ENCODE measurements around the gene FBLN2.

Gene FBLN2

DNA sequence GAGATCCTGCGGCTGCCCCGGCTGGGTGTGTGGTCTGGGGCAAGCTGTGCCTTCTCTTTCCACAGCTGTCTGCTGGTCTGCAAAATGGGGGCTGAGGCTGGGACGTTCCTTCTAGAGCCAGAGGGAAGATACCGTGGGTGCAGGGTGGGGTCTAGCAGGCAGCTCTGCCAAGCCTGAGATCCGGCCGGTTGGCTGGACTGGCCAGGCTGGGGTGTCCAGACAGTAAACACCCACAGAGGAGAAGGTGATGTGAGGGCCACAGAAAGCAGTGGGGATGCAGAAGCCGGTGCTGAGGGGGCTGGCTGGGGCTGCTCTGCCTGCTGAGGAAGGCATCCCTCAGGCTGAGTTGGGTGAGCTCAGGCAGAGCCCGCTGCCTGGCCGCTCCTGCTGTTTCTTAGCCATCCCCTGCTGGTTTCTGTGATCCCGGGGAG, 46.1 kb downstream of the FBLN2 start:
- Mint-ChIP-seq H3K4me1 (no peaks in the 10 kb centered on the region), H3K36me3 (ENCODE audit: low read depth) (no peaks in the 10 kb centered on the region), H3K27ac (no peak overlapping the region), H3K27me3 (peaks cover 2% of the 10 kb centered on the region), H3K4me3 (no peak overlapping the region), H3K9me3 (no peaks in the 10 kb centered on the region)
- ATAC-seq (no peak), DNase-seq (no peak)

DNA sequence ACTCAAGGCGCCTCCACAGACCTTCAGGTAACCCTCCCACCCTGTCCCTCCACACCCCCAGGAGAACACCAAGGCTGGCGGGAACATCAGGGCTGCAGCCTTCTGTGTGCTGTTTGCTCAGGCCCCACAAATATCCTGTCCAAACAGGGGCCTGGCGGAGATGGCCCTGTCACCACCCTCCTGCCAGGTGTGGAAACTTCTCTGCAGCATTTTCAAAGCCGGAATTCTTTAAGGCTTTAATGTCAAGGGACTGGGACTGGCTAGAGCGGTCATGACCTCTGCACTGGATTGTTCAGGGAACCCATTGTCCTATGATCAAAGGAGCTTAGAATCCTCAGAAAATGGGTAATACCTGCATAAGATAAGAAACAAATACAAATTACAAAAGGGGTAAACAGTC, 46.6 kb downstream of the FBLN2 start:
- ATAC-seq (no peak), DNase-seq (no peak)
- no peaks in the 10 kb centered on the region for H3K4me1 Mint-ChIP-seq
- H3K27ac Mint-ChIP-seq = no peak overlapping the region
- no peaks in the 10 kb centered on the region for H3K9me3 Mint-ChIP-seq
- no peaks in the 10 kb centered on the region for H3K36me3 Mint-ChIP-seq (ENCODE audit: low read depth)
- H3K4me3 Mint-ChIP-seq = no peak overlapping the region
- peaks cover 2% of the 10 kb centered on the region for H3K27me3 Mint-ChIP-seq

DNA sequence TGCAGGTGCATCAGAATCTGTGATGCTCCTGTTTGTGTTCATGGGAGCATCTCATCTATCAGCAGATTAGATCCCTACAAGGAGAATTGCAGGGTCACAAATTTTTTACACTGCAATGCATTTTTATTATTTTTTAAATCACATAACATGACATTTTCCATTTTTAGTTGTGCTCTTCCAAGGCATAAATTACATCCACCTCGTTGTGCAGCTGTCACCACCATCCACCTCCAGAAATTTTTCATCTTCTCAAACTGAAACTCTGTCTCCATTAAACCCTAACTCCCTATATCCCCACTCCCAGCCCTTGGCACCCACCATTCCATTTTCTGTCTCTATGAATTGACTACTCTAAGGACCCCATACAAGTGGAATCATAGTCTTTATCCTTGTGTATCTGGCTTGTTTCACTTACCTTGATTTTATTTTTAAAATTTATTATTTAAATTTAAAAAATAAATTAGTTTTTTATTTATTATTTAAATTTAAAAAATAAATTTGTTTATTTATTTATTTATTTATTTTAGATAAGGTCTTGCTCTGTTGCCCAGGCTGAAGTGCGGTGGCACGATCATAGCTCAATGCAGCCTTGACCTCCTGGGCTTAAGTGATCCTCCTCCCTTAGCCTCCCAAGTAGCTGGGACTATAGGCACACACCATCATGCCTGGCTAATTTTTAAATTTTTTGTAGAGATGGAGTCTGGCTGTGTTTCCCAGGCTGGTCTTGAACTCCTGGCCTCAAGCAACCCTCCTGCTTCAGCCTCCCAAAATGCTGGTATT, 47.7 kb downstream of the FBLN2 start:
- ATAC-seq (no peak), DNase-seq (no peak)
- no peak overlapping the region for H3K27ac Mint-ChIP-seq
- H3K36me3 Mint-ChIP-seq (ENCODE audit: low read depth) = no peaks in the 10 kb centered on the region
- H3K27me3 Mint-ChIP-seq = peaks cover 2% of the 10 kb centered on the region
- no peaks in the 10 kb centered on the region for H3K4me1 Mint-ChIP-seq
- no peak overlapping the region for H3K4me3 Mint-ChIP-seq
- no peaks in the 10 kb centered on the region for H3K9me3 Mint-ChIP-seq

DNA sequence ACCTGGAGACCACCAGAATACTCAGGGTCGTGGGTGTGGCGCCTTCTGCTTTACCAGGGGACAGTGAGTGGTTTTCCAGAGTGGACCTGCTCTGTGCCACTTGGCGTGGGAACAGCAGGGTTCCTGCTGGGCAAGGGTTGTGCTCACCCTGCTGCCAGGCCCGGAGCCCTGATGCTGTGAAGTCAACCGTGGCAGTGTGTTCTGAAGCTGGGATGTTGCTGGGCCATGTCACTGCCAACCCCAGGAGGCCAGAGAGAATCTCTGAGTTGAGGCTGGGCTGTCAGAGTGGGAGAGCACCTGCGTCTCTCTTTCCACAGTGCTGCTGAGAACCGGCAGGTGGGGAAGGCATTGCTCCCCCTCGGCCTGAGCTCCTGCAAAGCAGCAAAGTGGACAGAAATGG, 48.7 kb downstream of the FBLN2 start:
- DNase-seq = no peak
- peaks cover 2% of the 10 kb centered on the region for H3K27me3 Mint-ChIP-seq
- no peak overlapping the region for H3K27ac Mint-ChIP-seq

DNA sequence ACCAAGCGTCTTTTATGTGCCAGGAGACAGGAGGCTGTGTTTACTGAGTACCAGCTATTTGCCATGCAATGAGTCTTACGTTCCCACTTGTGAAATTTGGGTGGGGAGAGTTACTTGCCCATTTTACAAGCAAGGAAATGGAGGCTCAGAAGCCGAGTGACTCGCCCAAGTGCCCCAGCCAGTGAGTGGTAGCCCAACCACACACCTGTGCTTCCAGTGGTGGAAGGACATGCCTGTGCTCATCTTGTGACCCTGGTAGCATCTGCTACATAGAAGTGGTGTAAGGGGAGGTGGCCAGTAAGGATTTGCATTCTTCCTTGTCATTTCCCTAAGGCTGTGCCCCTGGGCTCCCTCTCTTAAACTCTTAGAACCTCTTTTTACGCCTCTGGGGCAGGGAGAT, 49.3 kb downstream of the FBLN2 start:
- peaks cover 2% of the 10 kb centered on the region for H3K27me3 Mint-ChIP-seq
- no peak overlapping the region for H3K27ac Mint-ChIP-seq
- no peaks in the 10 kb centered on the region for H3K9me3 Mint-ChIP-seq
- no peaks in the 10 kb centered on the region for H3K4me1 Mint-ChIP-seq
- ATAC-seq = no peak
- H3K4me3 Mint-ChIP-seq = no peak overlapping the region
- DNase-seq = no peak
- no peaks in the 10 kb centered on the region for H3K36me3 Mint-ChIP-seq (ENCODE audit: low read depth)

More for the DNA sequence above, 48.7 kb downstream of the FBLN2 start:
- no peak for ATAC-seq
- Mint-ChIP-seq H3K4me1 (no peaks in the 10 kb centered on the region), H3K9me3 (no peaks in the 10 kb centered on the region), H3K4me3 (no peak overlapping the region), H3K36me3 (ENCODE audit: low read depth) (no peaks in the 10 kb centered on the region)

DNA sequence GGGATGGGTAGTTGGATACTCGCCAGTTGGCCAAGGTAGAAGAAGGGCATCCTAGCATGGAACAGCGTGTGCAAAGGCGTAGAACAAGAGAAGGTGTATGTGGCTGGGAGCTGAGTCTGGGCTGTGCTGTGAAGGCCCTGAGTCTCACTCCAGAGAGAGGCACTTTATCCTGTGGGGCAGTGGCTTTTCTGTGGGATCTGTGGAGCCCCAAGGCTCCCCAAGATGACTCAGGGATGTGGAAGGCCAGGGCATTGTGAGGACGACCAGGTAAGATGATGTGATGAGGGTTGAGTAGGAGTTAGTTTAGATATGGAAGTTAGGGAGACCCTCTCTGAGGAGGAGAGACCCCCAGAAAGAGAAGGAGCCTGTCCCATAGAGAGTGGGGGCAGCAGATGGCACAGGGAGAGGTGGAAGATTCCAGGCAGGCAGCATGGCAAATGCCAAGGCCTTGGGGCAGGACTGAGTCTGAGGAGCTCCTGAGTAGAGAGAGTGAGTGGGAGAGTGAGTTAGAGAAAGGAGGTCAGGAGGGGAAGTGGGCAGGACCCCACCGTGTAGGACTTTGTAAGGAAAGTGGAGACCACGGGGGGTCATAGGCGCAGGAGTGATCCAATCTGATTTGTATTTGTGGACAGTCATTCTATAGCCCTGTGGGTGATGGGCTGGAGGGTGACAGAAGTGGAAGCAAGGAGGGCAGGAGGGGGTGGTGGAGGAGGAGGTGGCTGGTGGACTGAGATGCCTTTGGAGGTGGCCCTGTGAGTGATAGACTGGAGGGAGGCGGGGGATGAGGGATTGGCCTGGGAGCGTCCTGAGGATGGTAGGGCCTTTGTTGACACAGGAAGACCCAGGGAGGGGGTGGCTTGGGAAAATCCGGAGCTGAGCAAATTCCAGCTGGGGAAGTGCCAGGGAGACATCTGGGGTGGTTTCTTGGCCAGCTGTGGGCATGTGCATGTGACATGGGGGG, 50.3 kb downstream of the FBLN2 start:
- H3K27ac Mint-ChIP-seq = no peak overlapping the region
- peaks cover 2% of the 10 kb centered on the region for H3K27me3 Mint-ChIP-seq
- ATAC-seq = no peak

DNA sequence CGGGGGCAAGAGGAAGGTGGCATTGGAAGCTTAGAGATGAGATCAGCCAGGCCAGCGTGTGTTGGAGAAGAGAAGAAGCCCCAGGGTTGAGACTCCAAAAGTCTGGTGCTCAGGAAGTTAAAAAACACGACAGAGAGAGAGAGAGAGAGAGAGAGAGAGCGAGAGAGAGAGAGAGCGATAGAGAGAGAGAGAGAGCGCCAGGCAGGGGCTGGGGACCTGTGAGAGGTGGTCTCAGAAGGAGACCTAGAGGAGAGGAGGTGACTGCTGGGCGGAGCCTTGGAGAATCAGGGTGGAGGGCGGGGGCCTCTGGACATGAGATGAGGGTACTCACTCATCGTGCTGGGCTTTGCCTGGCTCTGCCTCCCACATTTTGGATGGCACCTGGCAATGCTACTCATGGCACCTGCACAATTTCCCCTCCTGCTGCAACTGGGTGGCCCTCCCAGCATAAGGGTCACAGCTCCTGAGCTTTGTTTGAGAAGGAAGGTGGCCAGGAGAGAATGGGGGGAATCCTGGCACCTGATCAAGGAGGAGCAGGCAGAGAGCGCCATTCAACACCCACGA, 51.0 kb downstream of the FBLN2 start:
- ATAC-seq = no peak
- no peaks in the 10 kb centered on the region for H3K9me3 Mint-ChIP-seq
- no peak for DNase-seq
- no peaks in the 10 kb centered on the region for H3K4me1 Mint-ChIP-seq
- no peaks in the 10 kb centered on the region for H3K36me3 Mint-ChIP-seq (ENCODE audit: low read depth)
- H3K27ac Mint-ChIP-seq = no peak overlapping the region
- H3K4me3 Mint-ChIP-seq = no peak overlapping the region
- H3K27me3 Mint-ChIP-seq = peaks cover 2% of the 10 kb centered on the region

More for the DNA sequence above, 50.3 kb downstream of the FBLN2 start:
- Mint-ChIP-seq H3K4me3 (no peak overlapping the region), H3K4me1 (no peaks in the 10 kb centered on the region), H3K36me3 (ENCODE audit: low read depth) (no peaks in the 10 kb centered on the region), H3K9me3 (no peaks in the 10 kb centered on the region)
- no peak for DNase-seq

DNA sequence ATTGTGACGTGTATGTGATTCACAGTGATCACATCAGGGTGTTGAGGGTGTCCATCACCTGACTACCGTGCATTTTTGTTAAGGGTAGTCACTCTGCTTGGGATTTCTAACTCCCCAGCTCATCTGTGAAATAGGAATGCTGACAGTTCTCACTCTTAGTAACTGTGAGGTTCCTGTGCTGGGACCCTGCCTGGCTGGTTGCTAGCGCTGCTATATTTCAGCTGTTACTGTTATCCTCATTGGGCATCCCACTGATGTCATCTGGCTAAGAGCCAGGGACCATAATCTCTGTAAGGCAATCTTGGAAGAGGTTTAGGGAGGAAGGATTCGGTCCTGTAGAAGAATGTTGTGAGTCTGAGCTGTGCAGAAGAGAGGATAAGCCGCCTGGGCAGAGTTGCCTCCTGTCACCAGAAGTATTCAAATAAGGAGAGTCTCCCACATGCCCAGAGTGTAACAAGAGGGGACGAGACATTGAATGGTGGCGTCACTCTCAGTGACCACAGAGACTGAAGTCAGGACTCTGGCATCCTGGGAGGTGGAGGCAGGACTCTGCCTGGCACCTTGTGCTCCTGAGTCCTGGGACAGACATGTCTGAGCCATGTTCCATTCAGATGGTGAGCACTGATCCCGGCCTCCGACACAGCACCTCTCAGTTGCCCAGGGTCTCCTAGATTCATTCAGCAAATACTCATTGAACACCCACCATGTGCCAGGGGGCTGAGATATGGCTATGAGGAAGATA, 52.2 kb downstream of the FBLN2 start:
- Mint-ChIP-seq H3K9me3 (no peaks in the 10 kb centered on the region), H3K27ac (no peak overlapping the region), H3K36me3 (ENCODE audit: low read depth) (no peaks in the 10 kb centered on the region), H3K27me3 (peaks cover 2% of the 10 kb centered on the region), H3K4me1 (no peaks in the 10 kb centered on the region), H3K4me3 (no peak overlapping the region)
- no peak for ATAC-seq
- DNase-seq = no peak

DNA sequence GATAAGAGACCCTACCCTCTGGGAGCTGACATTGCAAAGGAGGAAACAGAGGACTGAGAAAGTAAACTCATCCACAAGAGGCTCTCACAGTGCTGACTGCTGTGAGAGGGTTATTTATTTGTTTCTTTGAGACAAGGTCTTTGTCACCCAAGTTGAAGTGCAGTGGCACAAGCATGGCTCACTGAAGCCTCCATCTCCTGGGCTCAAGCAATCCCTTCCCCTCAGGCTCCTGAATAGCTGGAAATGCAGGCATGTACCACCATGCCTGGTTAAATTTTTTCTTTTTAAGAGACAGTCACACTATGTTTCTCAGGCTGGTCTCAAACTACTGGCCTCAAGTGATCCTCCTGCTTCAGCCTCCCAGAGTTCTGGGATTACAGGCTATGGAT, 52.8 kb downstream of the FBLN2 start:
- Mint-ChIP-seq H3K4me1 (no peaks in the 10 kb centered on the region), H3K36me3 (ENCODE audit: low read depth) (no peaks in the 10 kb centered on the region), H3K27me3 (no peaks in the 10 kb centered on the region), H3K27ac (no peak overlapping the region), H3K9me3 (no peaks in the 10 kb centered on the region), H3K4me3 (no peak overlapping the region)
- ATAC-seq = no peak
- DNase-seq = no peak

DNA sequence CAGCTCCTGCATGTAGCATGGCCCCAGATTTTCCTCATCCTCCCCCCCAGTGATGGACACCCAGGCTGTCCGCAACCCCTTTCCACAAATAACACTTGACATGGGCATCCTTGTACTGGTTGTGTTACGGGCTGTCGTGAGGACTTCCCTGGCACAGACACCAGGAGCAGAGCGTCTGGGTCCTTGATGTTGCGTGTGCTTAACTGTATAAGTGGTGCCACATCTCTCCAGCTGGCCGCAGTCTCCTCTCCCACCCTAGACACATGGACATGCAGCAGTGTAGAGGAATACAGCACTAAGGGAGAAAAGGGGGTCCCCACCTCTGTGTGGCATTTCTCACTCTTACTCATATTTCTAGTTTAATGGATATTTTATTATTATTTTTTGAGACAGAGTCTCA, 56.6 kb downstream of the FBLN2 start:
- no peaks in the 10 kb centered on the region for H3K4me1 Mint-ChIP-seq
- no peaks in the 10 kb centered on the region for H3K27me3 Mint-ChIP-seq
- H3K4me3 Mint-ChIP-seq = no peak overlapping the region
- ATAC-seq (no peak), DNase-seq (no peak)
- no peaks in the 10 kb centered on the region for H3K36me3 Mint-ChIP-seq (ENCODE audit: low read depth)
- no peaks in the 10 kb centered on the region for H3K9me3 Mint-ChIP-seq
- no peak overlapping the region for H3K27ac Mint-ChIP-seq

DNA sequence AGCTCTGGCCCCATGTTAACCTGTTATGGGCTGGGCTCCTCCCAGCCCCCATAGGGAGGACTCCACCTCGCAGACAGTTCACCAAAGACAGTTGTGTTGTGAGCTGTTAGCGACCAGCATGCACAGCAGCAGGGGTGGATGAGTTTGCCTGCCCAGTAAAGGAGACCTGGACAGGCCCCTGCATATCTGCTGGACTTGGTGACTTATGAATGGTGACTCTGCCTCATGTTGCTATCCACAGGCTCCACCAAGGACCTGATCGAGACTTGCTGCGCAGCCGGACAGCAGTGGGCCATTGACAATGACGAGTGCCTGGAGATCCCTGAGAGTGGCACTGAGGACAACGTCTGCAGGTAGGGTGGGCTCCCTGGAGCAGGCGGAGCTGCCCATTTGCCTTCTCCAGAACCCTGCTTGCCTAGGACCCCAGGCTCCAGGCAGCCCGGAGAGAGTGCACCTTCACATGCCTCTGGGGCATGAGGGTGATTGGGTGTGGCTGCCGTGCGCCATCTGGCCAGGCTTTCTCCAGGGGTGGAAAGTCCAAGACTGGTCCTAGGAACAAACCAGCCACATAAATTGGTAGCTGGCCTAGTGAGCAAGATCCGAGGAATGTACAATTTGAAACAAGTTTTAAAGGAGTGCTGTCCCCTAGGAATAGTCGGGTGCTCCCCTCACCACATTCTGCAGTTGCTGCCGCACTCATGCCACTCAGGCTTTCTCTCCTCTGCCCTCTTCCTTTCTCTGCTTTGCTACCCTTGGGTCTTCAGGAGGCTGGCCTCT, 59.1 kb downstream of the FBLN2 start:
- Mint-ChIP-seq H3K4me3 (no peak overlapping the region), H3K27ac (no peak overlapping the region), H3K36me3 (ENCODE audit: low read depth) (no peaks in the 10 kb centered on the region), H3K9me3 (no peaks in the 10 kb centered on the region), H3K4me1 (no peaks in the 10 kb centered on the region), H3K27me3 (no peaks in the 10 kb centered on the region)
- ATAC-seq = peak; percentile 15
- no peak for DNase-seq

DNA sequence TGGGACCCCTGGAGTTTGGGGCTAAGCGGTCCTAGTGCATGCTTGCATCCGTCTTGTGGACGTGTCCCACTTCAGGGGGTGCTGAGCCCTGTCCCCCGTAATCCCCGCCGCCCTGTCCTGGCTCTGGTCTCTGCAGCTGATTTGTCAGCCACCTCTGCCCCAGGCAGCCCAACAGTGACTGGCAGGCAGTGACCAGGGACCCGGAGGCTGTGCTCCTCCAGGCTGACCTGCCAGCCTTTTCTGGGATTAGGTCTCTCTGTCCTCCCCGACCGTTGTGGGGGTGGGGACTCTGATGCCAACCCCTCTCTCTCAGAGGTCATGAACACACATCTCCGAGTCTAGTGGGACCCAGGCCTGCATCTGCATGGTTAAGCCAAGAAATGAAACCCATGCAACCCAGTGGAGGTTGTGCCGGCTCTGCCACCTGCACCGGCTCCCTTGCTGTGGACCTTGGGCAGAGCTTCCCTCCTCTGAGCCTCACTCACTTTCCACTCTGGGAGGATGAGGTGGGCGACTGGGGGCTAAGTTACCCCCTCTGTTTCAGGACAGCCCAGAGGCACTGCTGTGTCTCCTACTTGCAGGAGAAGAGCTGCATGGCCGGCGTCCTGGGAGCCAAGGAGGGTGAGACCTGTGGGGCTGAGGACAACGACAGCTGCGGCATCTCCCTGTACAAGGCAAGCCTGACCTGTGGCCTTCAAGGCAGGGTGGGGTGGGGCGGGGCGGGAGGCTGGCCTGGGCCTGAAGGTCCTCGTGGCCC, 60.2 kb downstream of the FBLN2 start:
- no peak for ATAC-seq
- no peaks in the 10 kb centered on the region for H3K4me1 Mint-ChIP-seq

DNA sequence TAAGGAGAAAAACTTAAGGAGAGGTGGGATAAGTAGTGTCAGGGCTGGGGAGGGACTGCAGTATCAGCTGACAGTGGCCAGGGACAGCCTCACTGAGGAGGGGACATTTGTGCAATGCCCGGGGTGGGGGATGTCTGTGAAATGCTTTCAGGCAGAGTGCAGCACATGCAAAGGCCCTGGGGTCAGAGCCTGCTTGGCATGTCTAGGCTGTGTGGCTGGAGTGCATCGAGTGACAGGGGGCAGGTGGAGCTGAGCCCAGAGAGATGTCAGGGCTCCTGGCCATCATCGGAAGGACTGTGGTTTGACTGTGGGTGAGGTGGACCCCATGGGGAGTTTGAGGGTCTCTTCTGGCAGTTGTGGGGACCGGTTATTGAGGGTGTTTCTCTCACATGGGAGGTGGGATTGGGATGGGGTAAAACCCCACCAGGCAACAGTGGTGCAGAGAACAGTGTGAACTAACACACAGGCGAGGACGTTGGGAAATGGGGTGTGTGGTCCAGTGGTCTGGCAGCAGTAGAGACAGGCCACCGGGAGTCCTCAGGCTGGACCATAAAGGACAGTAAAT, 61.2 kb downstream of the FBLN2 start:
- DNase-seq = no peak
- H3K4me3 Mint-ChIP-seq = no peak overlapping the region
- no peak overlapping the region for H3K27ac Mint-ChIP-seq
- peaks cover 1% of the 10 kb centered on the region for H3K36me3 Mint-ChIP-seq (ENCODE audit: low read depth)
- H3K4me1 Mint-ChIP-seq = no peaks in the 10 kb centered on the region
- no peak for ATAC-seq
- H3K27me3 Mint-ChIP-seq = no peaks in the 10 kb centered on the region
- peaks cover 6% of the 10 kb centered on the region for H3K9me3 Mint-ChIP-seq

More for the DNA sequence above, 60.2 kb downstream of the FBLN2 start:
- Mint-ChIP-seq H3K27ac (no peak overlapping the region), H3K9me3 (no peaks in the 10 kb centered on the region), H3K36me3 (ENCODE audit: low read depth) (no peaks in the 10 kb centered on the region), H3K27me3 (no peaks in the 10 kb centered on the region), H3K4me3 (no peak overlapping the region)
- DNase-seq = no peak
